Panc1 (cell line): ENCODE results near the gene SERPINA10. TPM values are rescaled to one million over a fixed set of nuclear protein-coding genes. Genes with fewer than 3 reads are reported as not detected.
"Not testable (repeated sequence)": the region's sequence is repeated elsewhere in the genome, so short reads cannot be mapped to it uniquely, and the experiment has no call there.

Experiments
- ATAC-seq: fragments of 200-7000 bp; cut with Tn5 transposase; 2 replicates; pipeline ENCODE4 v1.9.1; 2020; ENCODE audit warnings: mild to moderate bottlenecking, moderate library complexity
- BruUV-seq: library from RNA; stranded (reverse); fragments of 400-500 nt; replicated peaks from 2 replicates; lab custom pipeline; 2021; lab: Mats Ljungman, UMichigan
- CTCF ChIA-PET: fragments of 300-600 bp; sonication (Branson Sonifier 250); formaldehyde crosslinking; loops from one replicate; lab custom pipeline; 2022; ENCODE audit warnings: antibody characterized with exemption; lab: Charles Lee
- POLR2A ChIA-PET: fragments of 300-600 bp; sonication (Branson Sonifier 250); formaldehyde crosslinking; loops from one replicate; lab custom pipeline; 2022; ENCODE audit warnings: antibody characterized with exemption; lab: Charles Lee
- DNase-seq: peaks from one replicate; pipeline ENCODE4 v3.0.0-alpha.2; 2010; ENCODE audit warnings: low read depth, low spot score
- H3K27ac ChIP-seq: 2 replicates; pipeline ENCODE4 v1.5.1; 2011; ENCODE audit warnings: mild to moderate bottlenecking, low read length, inconsistent platforms
- H3K27me3 ChIP-seq: fragments of 200-500 bp; sonication (Bioruptor generic); 2 replicates; pipeline ENCODE4 v1.6.0; 2014; ENCODE audit warnings: low read length, inconsistent platforms; ENCODE audit not compliant: control insufficient read depth, insufficient read depth
- H3K36me3 ChIP-seq: fragments of 200-500 bp; sonication (Bioruptor generic); 2 replicates; pipeline ENCODE4 v1.5.1; 2014; ENCODE audit warnings: inconsistent platforms, mild to moderate bottlenecking, low read length, moderate library complexity; ENCODE audit not compliant: control insufficient read depth, insufficient read depth
- H3K4me1 ChIP-seq: 2 replicates; pipeline ENCODE4 v1.5.1; 2011; ENCODE audit warnings: inconsistent platforms, mild to moderate bottlenecking, low read length, moderate library complexity; ENCODE audit not compliant: control insufficient read depth, insufficient read depth
- H3K4me3 ChIP-seq, 2 experiments: 2 replicates each; pipeline ENCODE4 v1.5.1; 2011 to 2012; ENCODE audit warnings: low read depth in 2 of 2, low read length in 2 of 2, mild to moderate bottlenecking in 2 of 2, inconsistent platforms in 1 of 2, moderate library complexity in 1 of 2
- H3K9me3 ChIP-seq: fragments of 200-500 bp; sonication (Bioruptor generic); 2 replicates; pipeline ENCODE4 v1.5.1; 2014; ENCODE audit warnings: low read depth, mild to moderate bottlenecking, inconsistent platforms, low read length, moderate library complexity; ENCODE audit not compliant: control insufficient read depth, insufficient read depth
- CTCF ChIP-seq: fragments of 450-650 bp; IDR thresholded peaks from 2 replicates; pipeline ENCODE4 v1.5.1; 2017; ENCODE audit warnings: mild to moderate bottlenecking
- POLR2AphosphoS5 ChIP-seq: IDR thresholded peaks from 2 replicates; pipeline ENCODE4 v1.6.1; 2012; ENCODE audit warnings: mild to moderate bottlenecking, low read depth, low read length, moderate library complexity
- REST ChIP-seq, 2 experiments: IDR thresholded peaks; 2 replicates each; pipeline ENCODE4 v1.6.1; 2011 to 2012; ENCODE audit warnings: low read depth in 2 of 2, control low read depth in 1 of 2, low read length in 1 of 2, mild to moderate bottlenecking in 1 of 2, moderate library complexity in 1 of 2; ENCODE audit not compliant: insufficient read depth in 1 of 2
- SIN3A ChIP-seq: IDR thresholded peaks from 2 replicates; pipeline ENCODE4 v1.6.1; 2012; ENCODE audit warnings: low read depth, mild to moderate bottlenecking, low read length, moderate library complexity, borderline replicate concordance; ENCODE audit not compliant: insufficient read depth
- TCF7L2 ChIP-seq: IDR thresholded peaks from 2 replicates; pipeline ENCODE4 v1.6.1; 2011; ENCODE audit warnings: mild to moderate bottlenecking, low read depth, low read length, inconsistent platforms
- in situ Hi-C: cut with HindIII; loops from 2 replicates; pipeline ENCODE4 v1.10.0; 2016; ENCODE audit warnings: low sequenced_read_pairs, low pct_unique_long_range_greater_than_20kb
- intact Hi-C: fragments of 100-400 bp; cut with micrococcal nuclease; formaldehyde crosslinking; loops from one replicate; pipeline ENCODE4 v1.10.0; 2022; ENCODE audit not compliant: unreplicated experiment
- total RNA-seq: library from RNA; stranded (reverse); gene quantifications from one replicate; pipeline ENCODE4 v1.2.1, GENCODE V29; 2021; ENCODE audit not compliant: unreplicated experiment

SERPINA10 gene
- total RNA-seq, 1 experiment from 2014 or later = 0.03 TPM

- Histone ChIP-seq H3K36me3 (no peaks in the 10 kb centered on the region), H3K4me1 (no peaks in the 10 kb centered on the region), H3K9me3 (no peaks in the 10 kb centered on the region), H3K27me3 (no peaks in the 10 kb centered on the region), H3K27ac (no peak overlapping the region), H3K4me3 (no peak overlapping the region)
- in situ Hi-C loops (no loop called here), intact Hi-C loops (no loop called here)
- TF ChIP-seq CTCF (no peak), SIN3A (no peak), TCF7L2 (no peak), POLR2AphosphoS5 (no peak), REST (IDR thresholded peaks at IDR 0.05; ENCODE audit: insufficient read depth in 1 of 2, low read depth in 2 of 2, low read length in 1 of 2) (no peak)
- CTCF ChIA-PET = no interaction called here
- POLR2A ChIA-PET = no interaction called here
- BruUV-seq = no TSS peak
- no peak for ATAC-seq
- DNase-seq = no peak
Measured at GRCh38 chr14:94303111-94303510, 10.0 kb upstream of the SERPINA10 start.

GRCh38 chr14:94298130-94298529 is 5.1 kb upstream of the SERPINA10 start:
- in situ Hi-C loops = no loop called here
- no TSS peak for BruUV-seq
- H3K4me1 ChIP-seq = no peaks in the 10 kb centered on the region
- no peak overlapping the region for H3K27ac ChIP-seq
- no peak overlapping the region for H3K4me3 ChIP-seq
- H3K36me3 ChIP-seq = no peaks in the 10 kb centered on the region
- no peak for DNase-seq
- intact Hi-C loops = no loop called here
- ChIA-PET POLR2A (no interaction called here), CTCF (no interaction called here)
- TF ChIP-seq REST (IDR thresholded peaks at IDR 0.05; ENCODE audit: insufficient read depth in 1 of 2, low read depth in 2 of 2, low read length in 1 of 2) (no peak), TCF7L2 (no peak), POLR2AphosphoS5 (no peak), CTCF (no peak), SIN3A (no peak)
- ATAC-seq = no peak
- H3K9me3 ChIP-seq = no peaks in the 10 kb centered on the region
- no peaks in the 10 kb centered on the region for H3K27me3 ChIP-seq

GRCh38 chr14:94296181-94296545 is 3.1 kb upstream of the SERPINA10 start:
- ATAC-seq = not testable (repeated sequence)

More at GRCh38 chr14:94296181-94296545, 3.1 kb upstream of the SERPINA10 start:
- POLR2A ChIA-PET, in situ Hi-C loops, H3K4me1 ChIP-seq, DNase-seq, H3K36me3 ChIP-seq, intact Hi-C loops, CTCF ChIA-PET, H3K27me3 ChIP-seq, H3K4me3 ChIP-seq, BruUV-seq, H3K9me3 ChIP-seq, H3K27ac ChIP-seq: not testable (repeated sequence)
